ENCODE data around the gene CREB3L2. TPM values are rescaled to one million over a fixed set of nuclear protein-coding genes. Genes with fewer than 3 reads are reported as not detected.

CREB3L2 gene
- total RNA-seq, 1 experiment from 2014 or later: 11.4 TPM

- Histone ChIP-seq H3K36me3 (replicated peaks; ENCODE audit: control insufficient read depth, insufficient read depth, low read length) (peaks cover 19% of the 10 kb centered on the region), H3K27me3 (ENCODE audit: control insufficient read depth, insufficient read depth, low read length) (no peaks in the 10 kb centered on the region), H3K4me3 (ENCODE audit: insufficient read depth, low read depth, low read length) (no peak overlapping the region)
- DNase-seq: no peak
Measured at GRCh38 chr7:137877027-137877675, 124.7 kb downstream of the CREB3L2 start.

DNA sequence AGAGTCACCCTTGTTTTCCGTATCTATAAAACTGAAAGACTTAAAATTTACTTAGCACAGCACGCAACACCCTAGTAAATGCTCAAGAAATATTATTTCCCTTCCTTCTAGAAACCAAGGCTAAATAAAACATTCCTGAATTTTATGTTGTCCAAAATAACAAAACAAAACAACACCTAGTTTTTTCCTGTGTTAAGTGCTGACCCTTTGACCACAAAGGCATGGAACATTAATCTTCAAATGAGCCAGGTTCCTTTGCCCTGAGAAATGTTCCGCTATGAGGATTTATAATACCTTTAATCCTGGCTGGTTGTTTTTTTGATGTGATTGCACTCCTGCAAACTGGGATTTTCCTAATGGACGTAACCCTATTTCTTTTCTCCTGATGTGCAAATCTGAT lies 126.1 kb downstream of the CREB3L2 start:
- Histone ChIP-seq H3K36me3 (replicated peaks; ENCODE audit: control insufficient read depth, insufficient read depth, low read length) (peaks cover 15% of the 10 kb centered on the region), H3K4me3 (ENCODE audit: insufficient read depth, low read depth, low read length) (no peak overlapping the region), H3K27me3 (ENCODE audit: control insufficient read depth, insufficient read depth, low read length) (no peaks in the 10 kb centered on the region)
- DNase-seq: no peak

DNA sequence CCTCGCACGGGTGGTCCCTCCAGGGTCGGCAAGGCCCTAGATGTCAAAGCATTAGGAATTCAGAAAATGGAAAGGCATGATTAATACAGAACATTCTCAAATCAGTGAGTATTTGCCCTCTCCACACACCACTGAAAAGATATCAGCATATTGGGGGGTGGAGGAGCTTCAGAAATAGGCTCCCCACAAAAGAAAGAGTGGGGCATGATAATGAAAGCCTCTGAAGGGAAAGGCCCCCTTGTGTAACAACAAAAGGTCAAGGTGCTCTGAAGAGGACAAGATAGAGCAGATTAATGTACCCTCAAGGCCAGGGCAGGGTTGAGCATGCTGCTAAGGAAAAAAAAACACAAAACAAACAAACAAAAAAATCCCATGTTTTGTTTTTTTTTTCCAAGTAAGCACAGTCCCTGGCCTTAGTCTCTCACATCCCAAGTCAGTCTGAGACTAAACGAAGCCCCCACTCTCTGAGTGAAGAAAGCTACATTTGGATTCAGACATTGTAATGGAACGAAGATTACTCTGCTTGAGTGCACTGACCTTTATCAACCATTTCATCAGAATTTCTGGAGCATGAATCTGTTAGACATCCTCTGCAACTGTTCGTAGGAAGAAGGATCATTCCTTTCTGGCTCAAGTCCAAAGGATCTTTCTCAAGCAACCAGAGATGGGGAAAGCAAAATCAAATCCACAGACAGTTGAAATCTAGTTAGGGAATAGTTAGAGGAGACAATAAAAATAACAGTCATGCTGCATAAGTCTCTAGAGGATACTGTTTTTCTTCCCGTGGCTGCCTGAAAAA lies 127.7 kb downstream of the CREB3L2 start:
- no peaks in the 10 kb centered on the region for H3K27me3 ChIP-seq (ENCODE audit: control insufficient read depth, insufficient read depth, low read length)
- no peak for DNase-seq
- no peak overlapping the region for H3K4me3 ChIP-seq (ENCODE audit: insufficient read depth, low read depth, low read length)
- H3K36me3 ChIP-seq (replicated peaks; ENCODE audit: control insufficient read depth, insufficient read depth, low read length): peaks cover 15% of the 10 kb centered on the region

DNA sequence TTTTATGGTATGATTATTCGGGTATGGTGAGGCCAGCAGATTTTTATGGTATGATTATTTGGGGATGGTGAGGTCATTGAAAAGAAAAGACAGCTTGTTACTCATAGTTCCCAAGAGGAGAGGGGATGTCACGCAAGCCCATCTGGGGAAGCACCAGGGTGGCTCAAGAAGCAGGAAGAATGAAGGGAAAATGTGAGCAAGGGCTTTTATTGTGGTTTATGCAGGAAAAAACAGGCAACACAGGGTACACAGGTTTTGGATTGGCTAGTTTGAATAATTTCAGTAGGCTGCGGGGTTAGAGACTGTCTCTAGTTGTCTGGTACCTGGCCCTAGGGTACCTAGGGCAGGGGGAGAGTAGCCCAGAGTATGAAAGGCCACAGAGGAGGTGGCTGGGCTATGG lies 128.4 kb downstream of the CREB3L2 start:
- DNase-seq: no peak
- peaks cover 15% of the 10 kb centered on the region for H3K36me3 ChIP-seq (replicated peaks; ENCODE audit: control insufficient read depth, insufficient read depth, low read length)
- H3K4me3 ChIP-seq (ENCODE audit: insufficient read depth, low read depth, low read length): no peak overlapping the region
- H3K27me3 ChIP-seq (ENCODE audit: control insufficient read depth, insufficient read depth, low read length): no peaks in the 10 kb centered on the region

- peaks cover 12% of the 10 kb centered on the region for H3K36me3 ChIP-seq (replicated peaks; ENCODE audit: control insufficient read depth, insufficient read depth, low read length)
- no peaks in the 10 kb centered on the region for H3K27me3 ChIP-seq (ENCODE audit: control insufficient read depth, insufficient read depth, low read length)
- H3K4me3 ChIP-seq (ENCODE audit: insufficient read depth, low read depth, low read length): no peak overlapping the region
- no peak for DNase-seq
Measured at GRCh38 chr7:137871170-137871915, 130.5 kb downstream of the CREB3L2 start.

DNA sequence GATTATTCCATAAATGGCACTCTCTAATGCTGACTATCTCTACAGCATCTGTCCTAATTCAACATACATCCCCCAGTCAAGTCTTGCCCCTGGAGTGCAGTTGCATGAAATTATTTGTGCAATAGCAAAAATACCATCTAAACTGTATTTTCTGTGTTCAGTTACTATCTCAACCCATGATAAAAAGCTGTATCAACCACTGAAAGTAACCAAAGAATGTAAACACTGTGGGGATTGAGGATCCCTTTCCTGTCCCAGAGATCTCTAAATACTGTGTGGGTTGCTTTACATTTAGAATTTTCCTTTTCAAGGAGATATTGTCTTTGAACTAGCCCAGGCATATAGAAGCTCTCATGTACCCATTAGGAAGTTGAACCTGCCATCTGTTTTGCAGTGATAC lies 131.2 kb downstream of the CREB3L2 start:
- no peak overlapping the region for H3K4me3 ChIP-seq (ENCODE audit: insufficient read depth, low read depth, low read length)
- DNase-seq: no peak
- no peaks in the 10 kb centered on the region for H3K27me3 ChIP-seq (ENCODE audit: control insufficient read depth, insufficient read depth, low read length)
- H3K36me3 ChIP-seq (replicated peaks; ENCODE audit: control insufficient read depth, insufficient read depth, low read length): peaks cover 12% of the 10 kb centered on the region

DNA sequence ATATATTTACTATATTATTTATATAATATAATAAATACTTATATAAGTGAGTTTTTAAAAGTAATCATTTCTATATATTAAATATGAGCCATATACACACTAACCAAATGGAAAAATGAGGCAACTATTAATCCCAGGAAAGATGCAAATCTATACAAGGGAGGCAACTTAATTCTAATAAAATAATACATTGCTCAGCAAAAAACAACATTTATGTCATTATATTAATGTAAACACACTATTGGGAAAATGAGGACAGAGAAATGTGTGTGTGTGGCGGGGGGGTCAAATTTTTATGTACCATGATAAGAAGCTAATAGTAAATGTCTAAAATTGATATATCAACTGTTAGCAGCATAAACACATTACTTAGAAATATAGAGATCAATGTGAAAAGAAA lies 131.8 kb downstream of the CREB3L2 start:
- Histone ChIP-seq H3K27me3 (ENCODE audit: control insufficient read depth, insufficient read depth, low read length) (no peaks in the 10 kb centered on the region), H3K4me3 (ENCODE audit: insufficient read depth, low read depth, low read length) (no peak overlapping the region), H3K36me3 (replicated peaks; ENCODE audit: control insufficient read depth, insufficient read depth, low read length) (peaks cover 10% of the 10 kb centered on the region)
- DNase-seq: no peak

GRCh38 chr7:137869260-137869659 lies 132.6 kb downstream of the CREB3L2 start:
- DNase-seq: no peak
- peaks cover 8% of the 10 kb centered on the region for H3K36me3 ChIP-seq (replicated peaks; ENCODE audit: control insufficient read depth, insufficient read depth, low read length)
- no peak overlapping the region for H3K4me3 ChIP-seq (ENCODE audit: insufficient read depth, low read depth, low read length)
- H3K27me3 ChIP-seq (ENCODE audit: control insufficient read depth, insufficient read depth, low read length): no peaks in the 10 kb centered on the region

GRCh38 chr7:137867289-137867688 lies 134.6 kb downstream of the CREB3L2 start:
- Histone ChIP-seq H3K4me3 (ENCODE audit: insufficient read depth, low read depth, low read length) (no peak overlapping the region), H3K27me3 (ENCODE audit: control insufficient read depth, insufficient read depth, low read length) (no peaks in the 10 kb centered on the region), H3K36me3 (replicated peaks; ENCODE audit: control insufficient read depth, insufficient read depth, low read length) (no peaks in the 10 kb centered on the region; the same call in 1 of the 2 replicates)
- no peak for DNase-seq

DNA sequence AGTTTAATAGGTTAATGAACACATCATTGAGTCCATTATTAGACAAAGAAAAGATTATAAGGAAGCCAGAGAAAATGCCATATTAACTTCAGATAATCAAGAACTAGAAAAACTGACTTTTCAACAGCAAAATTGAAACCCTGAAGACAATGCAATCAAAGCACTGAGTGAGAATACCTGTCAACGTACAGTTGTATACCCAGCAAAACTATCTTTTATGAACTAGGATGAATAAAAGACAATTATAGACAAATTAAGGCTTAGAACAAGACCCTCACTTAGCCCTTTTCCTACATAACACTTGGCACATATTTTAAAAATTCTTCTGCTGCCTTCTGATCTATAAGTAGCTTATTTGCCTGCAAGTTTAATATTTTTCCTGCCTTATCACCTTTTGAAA lies 136.1 kb downstream of the CREB3L2 start:
- Histone ChIP-seq H3K36me3 (replicated peaks; ENCODE audit: control insufficient read depth, insufficient read depth, low read length) (no peaks in the 10 kb centered on the region; the same call in 1 of the 2 replicates), H3K27me3 (ENCODE audit: control insufficient read depth, insufficient read depth, low read length) (no peaks in the 10 kb centered on the region), H3K4me3 (ENCODE audit: insufficient read depth, low read depth, low read length) (no peak overlapping the region)
- no peak for DNase-seq

DNA sequence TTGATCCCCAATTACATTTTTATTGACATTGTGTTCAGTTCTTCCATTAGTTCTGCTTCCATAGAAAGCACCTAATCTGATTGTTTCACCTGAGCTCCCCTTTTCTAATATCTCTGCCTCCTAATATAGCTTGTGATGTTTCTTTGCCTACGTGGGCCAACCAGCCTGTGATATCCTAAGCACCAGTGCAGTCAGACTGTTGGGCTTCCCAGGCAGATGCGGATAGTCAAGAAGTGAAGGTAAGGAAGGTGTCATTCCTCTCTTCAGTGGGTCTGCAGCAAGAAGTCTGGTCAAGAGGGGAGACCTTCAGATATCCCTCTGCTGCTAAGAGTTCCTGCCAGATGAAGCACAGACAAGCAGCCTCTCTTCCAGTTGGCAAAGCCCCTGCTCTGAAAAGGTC lies 138.9 kb downstream of the CREB3L2 start:
- Histone ChIP-seq H3K36me3 (replicated peaks; ENCODE audit: control insufficient read depth, insufficient read depth, low read length) (no peaks in the 10 kb centered on the region; the same call in 1 of the 2 replicates), H3K27me3 (ENCODE audit: control insufficient read depth, insufficient read depth, low read length) (no peaks in the 10 kb centered on the region), H3K4me3 (ENCODE audit: insufficient read depth, low read depth, low read length) (no peak overlapping the region)
- no peak for DNase-seq

DNA sequence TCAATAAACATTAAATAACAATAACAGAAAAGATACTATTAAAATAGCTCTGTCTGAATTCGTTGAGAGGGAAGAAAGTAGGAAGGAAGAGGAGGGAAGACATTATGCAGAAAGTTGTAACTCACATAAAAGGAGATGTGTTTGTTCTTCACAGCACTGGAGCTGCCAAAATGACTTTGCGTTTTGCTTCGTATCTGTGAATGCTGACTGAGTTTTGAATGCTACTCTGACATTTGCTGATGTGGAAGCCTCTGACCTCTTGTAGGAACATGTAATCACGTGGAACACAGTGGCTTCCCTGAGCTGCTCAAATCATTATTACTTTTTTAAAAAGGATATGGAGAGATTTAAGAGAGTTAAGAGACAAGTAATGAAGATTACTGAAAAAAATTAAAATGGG lies 139.5 kb downstream of the CREB3L2 start:
- Histone ChIP-seq H3K27me3 (ENCODE audit: control insufficient read depth, insufficient read depth, low read length) (no peaks in the 10 kb centered on the region), H3K4me3 (ENCODE audit: insufficient read depth, low read depth, low read length) (no peak overlapping the region), H3K36me3 (replicated peaks; ENCODE audit: control insufficient read depth, insufficient read depth, low read length) (no peaks in the 10 kb centered on the region; the same call in 1 of the 2 replicates)
- DNase-seq: no peak

DNA sequence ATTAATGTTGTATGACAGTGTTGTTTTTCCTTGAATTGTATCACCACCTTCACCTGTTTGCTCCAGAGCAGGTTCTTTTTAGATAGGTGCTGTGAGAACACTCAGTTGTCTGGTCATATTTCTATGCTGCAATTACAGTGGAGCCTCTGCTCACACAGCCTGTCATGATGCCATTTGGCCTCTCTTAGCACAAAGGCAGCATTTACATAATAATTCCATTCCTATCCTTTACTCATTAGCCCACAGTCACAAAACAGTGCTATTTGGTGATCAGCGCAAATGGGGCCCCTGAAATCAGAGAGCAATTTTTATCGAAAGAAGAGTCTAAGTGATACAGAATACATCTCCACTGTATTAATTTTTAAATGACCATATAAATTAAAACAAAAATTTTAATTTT lies 141.3 kb downstream of the CREB3L2 start:
- Histone ChIP-seq H3K27me3 (ENCODE audit: control insufficient read depth, insufficient read depth, low read length) (no peaks in the 10 kb centered on the region), H3K4me3 (ENCODE audit: insufficient read depth, low read depth, low read length) (no peak overlapping the region), H3K36me3 (replicated peaks; ENCODE audit: control insufficient read depth, insufficient read depth, low read length) (no peaks in the 10 kb centered on the region)
- DNase-seq: no peak

DNA sequence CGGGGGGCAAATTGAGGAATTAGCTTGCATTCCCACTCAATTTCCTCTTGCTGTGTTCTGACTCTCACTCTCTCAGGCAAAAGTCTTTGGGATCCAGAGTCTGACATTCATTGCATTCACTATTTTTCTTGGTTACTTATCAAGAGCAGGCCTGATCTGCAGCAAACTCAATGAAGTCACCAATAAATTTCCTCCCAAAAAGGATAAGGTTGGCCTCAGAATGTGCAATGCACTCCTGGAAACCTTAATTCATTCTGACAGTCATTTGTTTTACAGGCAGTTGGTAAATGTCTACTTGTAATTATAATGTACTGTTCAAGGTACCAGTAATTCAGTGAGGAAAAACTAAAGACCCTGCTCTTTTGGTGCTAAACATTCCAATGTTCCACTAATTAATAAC lies 148.8 kb downstream of the CREB3L2 start:
- no peak for DNase-seq
- Histone ChIP-seq H3K27me3 (ENCODE audit: control insufficient read depth, insufficient read depth, low read length) (peaks cover 16% of the 10 kb centered on the region), H3K4me3 (ENCODE audit: insufficient read depth, low read depth, low read length) (no peak overlapping the region), H3K36me3 (replicated peaks; ENCODE audit: control insufficient read depth, insufficient read depth, low read length) (no peaks in the 10 kb centered on the region)

DNA sequence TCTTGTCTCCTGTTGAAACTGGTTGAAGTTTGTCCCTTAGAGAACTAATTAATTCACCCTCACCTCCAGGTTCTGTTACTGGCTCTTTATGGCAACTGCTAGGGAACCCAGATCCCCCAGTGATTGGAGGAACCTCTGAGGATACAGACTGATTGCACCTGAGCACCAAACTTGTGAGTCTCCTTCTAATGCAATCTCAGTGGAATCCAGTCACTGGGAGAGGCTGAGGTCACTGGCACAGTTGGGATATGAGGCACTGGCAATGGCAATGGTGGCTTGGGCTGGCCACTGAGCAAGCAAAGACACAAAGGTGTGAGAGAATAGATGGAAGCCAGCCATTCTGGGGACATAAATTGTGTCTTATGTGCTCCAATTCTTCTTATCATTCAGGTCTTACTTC lies 149.8 kb downstream of the CREB3L2 start:
- Histone ChIP-seq H3K36me3 (replicated peaks; ENCODE audit: control insufficient read depth, insufficient read depth, low read length) (no peaks in the 10 kb centered on the region), H3K27me3 (ENCODE audit: control insufficient read depth, insufficient read depth, low read length) (peaks cover 26% of the 10 kb centered on the region), H3K4me3 (ENCODE audit: insufficient read depth, low read depth, low read length) (no peak overlapping the region)
- no peak for DNase-seq

Measured in H7 (cell line).